Caco-2 (cell line): ENCODE results near the gene LRRC4C. TPM values are rescaled to one million over a fixed set of nuclear protein-coding genes. Genes with fewer than 3 reads are reported as not detected.

ENCODE experiments used
- BruUV-seq: library from RNA; stranded (reverse); fragments of 400-500 nt; replicated peaks from 2 replicates; lab custom pipeline; 2021; lab: Mats Ljungman, UMichigan
- CTCF ChIA-PET: fragments of 300-600 bp; sonication (Branson Sonifier 250); formaldehyde crosslinking; loops from one replicate; lab custom pipeline; 2022; ENCODE audit warnings: antibody characterized with exemption; lab: Charles Lee
- POLR2A ChIA-PET: fragments of 300-600 bp; sonication (Branson Sonifier 250); formaldehyde crosslinking; loops from one replicate; lab custom pipeline; 2022; ENCODE audit warnings: antibody characterized with exemption; lab: Charles Lee
- DNase-seq, 2 experiments: peaks; one replicate each; pipeline versions ENCODE4 v3.0.0 to v3.0.0-alpha.2; 2020 to 2022
- H3K27me3 ChIP-seq: replicated peaks from 2 replicates; pipeline ENCODE4 v1.6.0; 2011; ENCODE audit warnings: low read length; ENCODE audit not compliant: control insufficient read depth, insufficient read depth
- H3K36me3 ChIP-seq: 2 replicates; pipeline ENCODE4 v1.5.1; 2011; ENCODE audit warnings: low read length; ENCODE audit not compliant: control insufficient read depth, insufficient read depth
- H3K4me1 ChIP-seq: fragments of 250-450 bp; sonication (Bioruptor Pico); 2 replicates; pipeline ENCODE4 v1.5.1; 2020; ENCODE audit warnings: mild to moderate bottlenecking
- H3K4me3 ChIP-seq: 2 replicates; pipeline ENCODE4 v1.5.1; 2011; ENCODE audit warnings: low read depth, mild to moderate bottlenecking, control low read depth, low read length
- H3K9me3 ChIP-seq: fragments of 250-450 bp; sonication (Bioruptor Pico); 2 replicates; pipeline ENCODE4 v1.5.1; 2020; ENCODE audit warnings: mild to moderate bottlenecking, moderate library complexity
- H3K27ac Mint-ChIP-seq: one replicate; pipeline ENCODE4 v1.8.0; 2022; ENCODE audit warnings: mixed read lengths; ENCODE audit not compliant: unreplicated experiment
- H3K27me3 Mint-ChIP-seq: one replicate; pipeline ENCODE4 v1.8.0; 2022; ENCODE audit warnings: mixed read lengths; ENCODE audit not compliant: insufficient read depth, unreplicated experiment
- H3K36me3 Mint-ChIP-seq: one replicate; pipeline ENCODE4 v1.8.0; 2022; ENCODE audit warnings: mild to moderate bottlenecking, mixed read lengths; ENCODE audit not compliant: insufficient read depth, unreplicated experiment
- H3K4me1 Mint-ChIP-seq: one replicate; pipeline ENCODE4 v1.8.0; 2022; ENCODE audit warnings: low read depth, mixed read lengths; ENCODE audit not compliant: unreplicated experiment
- H3K4me3 Mint-ChIP-seq: one replicate; pipeline ENCODE4 v1.8.0; 2022; ENCODE audit warnings: mild to moderate bottlenecking, moderate library complexity, mixed read lengths; ENCODE audit not compliant: unreplicated experiment
- H3K9me3 Mint-ChIP-seq: one replicate; pipeline ENCODE4 v1.8.0; 2022; ENCODE audit warnings: mixed read lengths; ENCODE audit not compliant: unreplicated experiment
- intact Hi-C: fragments of 100-400 bp; cut with micrococcal nuclease; formaldehyde crosslinking; loops from one replicate; pipeline ENCODE4 v1.10.0; 2022; ENCODE audit not compliant: unreplicated experiment
- total RNA-seq: library from RNA; stranded (reverse); gene quantifications from 2 replicates; pipeline ENCODE4 v1.2.3, GENCODE V29; 2022
- TF ChIP-seq, protein P1 (sequence below), 2 experiments: fragments of 200-600 bp in 1 of 2; IDR thresholded peaks; 1 replicate in 1 of 2; 2 replicates in 1 of 2; pipeline versions ENCODE4 v1.5.1 to v1.8.0; 2011 to 2022; ENCODE audit warnings: antibody characterized with exemption in 1 of 2, control low read depth in 1 of 2, inconsistent platforms in 1 of 2, low read depth in 1 of 2, low read length in 1 of 2, mild to moderate bottlenecking in 1 of 2, moderate library complexity in 1 of 2; ENCODE audit not compliant: insufficient read depth in 1 of 2, severe bottlenecking in 1 of 2, unreplicated experiment in 1 of 2

LRRC4C gene
- total RNA-seq, 1 experiment from 2014 or later, result not detected

DNA sequence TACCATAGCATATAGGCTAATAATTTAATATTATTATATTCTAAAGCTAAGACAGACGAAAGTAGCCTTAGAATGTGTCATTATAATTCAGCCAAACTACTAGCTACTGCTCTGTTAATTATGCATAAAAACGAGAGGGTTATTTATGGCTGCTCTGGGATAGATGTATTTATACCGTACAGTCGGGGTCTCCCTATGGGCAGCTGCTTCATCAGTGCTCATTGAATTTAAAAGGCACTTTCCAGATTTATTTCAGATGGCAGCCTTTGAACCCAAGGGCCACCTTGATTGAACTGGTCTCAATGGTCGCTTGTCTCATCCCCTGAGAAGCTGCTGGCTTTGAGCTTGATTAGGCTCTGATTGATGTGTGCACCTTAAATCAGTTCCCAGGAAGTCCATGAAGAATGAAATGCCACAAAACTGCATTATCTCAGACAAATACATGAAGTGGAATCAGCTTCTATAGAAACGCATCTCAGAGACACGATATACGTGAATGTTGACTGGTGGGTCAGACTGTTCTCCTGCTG is 377.6 kb downstream of the LRRC4C start:
- no peaks in the 10 kb centered on the region for H3K9me3 Mint-ChIP-seq
- Histone ChIP-seq H3K9me3 (no peaks in the 10 kb centered on the region), H3K4me1 (no peaks in the 10 kb centered on the region), H3K4me3 (no peak overlapping the region), H3K36me3 (no peaks in the 10 kb centered on the region), H3K27me3 (no peaks in the 10 kb centered on the region)
- CTCF ChIA-PET, result no interaction called here
- intact Hi-C loops, result no loop called here
- DNase-seq, result no peak
- H3K4me3 Mint-ChIP-seq, result no peak overlapping the region
- no TSS peak for BruUV-seq
- no peak overlapping the region for H3K27ac Mint-ChIP-seq
- TF ChIP-seq, protein P1, sequence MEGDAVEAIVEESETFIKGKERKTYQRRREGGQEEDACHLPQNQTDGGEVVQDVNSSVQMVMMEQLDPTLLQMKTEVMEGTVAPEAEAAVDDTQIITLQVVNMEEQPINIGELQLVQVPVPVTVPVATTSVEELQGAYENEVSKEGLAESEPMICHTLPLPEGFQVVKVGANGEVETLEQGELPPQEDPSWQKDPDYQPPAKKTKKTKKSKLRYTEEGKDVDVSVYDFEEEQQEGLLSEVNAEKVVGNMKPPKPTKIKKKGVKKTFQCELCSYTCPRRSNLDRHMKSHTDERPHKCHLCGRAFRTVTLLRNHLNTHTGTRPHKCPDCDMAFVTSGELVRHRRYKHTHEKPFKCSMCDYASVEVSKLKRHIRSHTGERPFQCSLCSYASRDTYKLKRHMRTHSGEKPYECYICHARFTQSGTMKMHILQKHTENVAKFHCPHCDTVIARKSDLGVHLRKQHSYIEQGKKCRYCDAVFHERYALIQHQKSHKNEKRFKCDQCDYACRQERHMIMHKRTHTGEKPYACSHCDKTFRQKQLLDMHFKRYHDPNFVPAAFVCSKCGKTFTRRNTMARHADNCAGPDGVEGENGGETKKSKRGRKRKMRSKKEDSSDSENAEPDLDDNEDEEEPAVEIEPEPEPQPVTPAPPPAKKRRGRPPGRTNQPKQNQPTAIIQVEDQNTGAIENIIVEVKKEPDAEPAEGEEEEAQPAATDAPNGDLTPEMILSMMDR (IDR thresholded peaks at IDR 0.05; ENCODE audit: insufficient read depth in 1 of 2, low read depth in 1 of 2, low read length in 1 of 2, severe bottlenecking in 1 of 2, unreplicated experiment in 1 of 2), result no peak
- no peaks in the 10 kb centered on the region for H3K36me3 Mint-ChIP-seq
- POLR2A ChIA-PET, result no interaction called here
- H3K4me1 Mint-ChIP-seq, result no peaks in the 10 kb centered on the region
- peaks cover 4% of the 10 kb centered on the region for H3K27me3 Mint-ChIP-seq

GRCh38 chr11:41074318-41074717 is 385.1 kb downstream of the LRRC4C start:
- H3K4me3 Mint-ChIP-seq, result no peak overlapping the region
- BruUV-seq, result no TSS peak

DNA sequence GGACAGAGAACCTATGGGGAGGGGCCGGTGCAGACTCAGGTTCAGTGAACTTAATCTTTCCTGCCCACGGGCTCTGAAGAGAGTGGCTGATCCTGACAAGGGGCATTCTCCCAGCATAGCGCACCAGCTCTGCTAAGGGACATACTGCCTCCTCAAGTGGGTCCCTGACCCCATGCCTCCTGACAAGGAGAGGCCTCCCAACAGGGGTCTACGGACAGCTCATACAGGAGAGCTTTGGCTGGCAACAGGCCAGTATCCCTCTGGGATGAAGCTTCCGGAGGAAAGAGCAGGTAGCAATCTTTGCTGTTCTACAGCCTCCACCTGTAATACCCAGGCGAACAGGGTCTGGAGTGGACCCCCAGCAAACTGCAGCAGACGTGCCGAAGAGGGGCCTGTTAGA is 394.0 kb downstream of the LRRC4C start:
- H3K4me3 Mint-ChIP-seq, result no peak overlapping the region
- Histone ChIP-seq H3K36me3 (no peaks in the 10 kb centered on the region), H3K9me3 (peaks cover 2% of the 10 kb centered on the region; the same call in 1 of the 2 replicates), H3K4me1 (no peaks in the 10 kb centered on the region), H3K4me3 (no peak overlapping the region), H3K27me3 (no peaks in the 10 kb centered on the region)
- TF ChIP-seq, protein P1 (IDR thresholded peaks at IDR 0.05; ENCODE audit: insufficient read depth in 1 of 2, low read depth in 1 of 2, low read length in 1 of 2, severe bottlenecking in 1 of 2, unreplicated experiment in 1 of 2), result no peak
- no TSS peak for BruUV-seq
- POLR2A ChIA-PET, result no interaction called here
- no peaks in the 10 kb centered on the region for H3K4me1 Mint-ChIP-seq
- intact Hi-C loops, result no loop called here
- H3K36me3 Mint-ChIP-seq, result no peaks in the 10 kb centered on the region
- no peak for DNase-seq
- H3K9me3 Mint-ChIP-seq, result peaks cover 25% of the 10 kb centered on the region
- H3K27ac Mint-ChIP-seq, result no peak overlapping the region
- no peaks in the 10 kb centered on the region for H3K27me3 Mint-ChIP-seq
- CTCF ChIA-PET, result no interaction called here

More at GRCh38 chr11:41074318-41074717, 385.1 kb downstream of the LRRC4C start:
- DNase-seq, result no peak
- POLR2A ChIA-PET, result no interaction called here
- Mint-ChIP-seq H3K4me1 (no peaks in the 10 kb centered on the region), H3K9me3 (peaks cover 6% of the 10 kb centered on the region), H3K27ac (no peak overlapping the region), H3K36me3 (no peaks in the 10 kb centered on the region), H3K27me3 (no peaks in the 10 kb centered on the region)
- Histone ChIP-seq H3K36me3 (no peaks in the 10 kb centered on the region), H3K9me3 (no peaks in the 10 kb centered on the region), H3K4me1 (no peaks in the 10 kb centered on the region), H3K27me3 (no peaks in the 10 kb centered on the region), H3K4me3 (no peak overlapping the region)
- TF ChIP-seq, protein P1 (IDR thresholded peaks at IDR 0.05; ENCODE audit: insufficient read depth in 1 of 2, low read depth in 1 of 2, low read length in 1 of 2, severe bottlenecking in 1 of 2, unreplicated experiment in 1 of 2), result no peak
- CTCF ChIA-PET, result no interaction called here
- intact Hi-C loops, result no loop called here
